ENCODE measurements around the gene MRPL19.

MRPL19 gene

DNA sequence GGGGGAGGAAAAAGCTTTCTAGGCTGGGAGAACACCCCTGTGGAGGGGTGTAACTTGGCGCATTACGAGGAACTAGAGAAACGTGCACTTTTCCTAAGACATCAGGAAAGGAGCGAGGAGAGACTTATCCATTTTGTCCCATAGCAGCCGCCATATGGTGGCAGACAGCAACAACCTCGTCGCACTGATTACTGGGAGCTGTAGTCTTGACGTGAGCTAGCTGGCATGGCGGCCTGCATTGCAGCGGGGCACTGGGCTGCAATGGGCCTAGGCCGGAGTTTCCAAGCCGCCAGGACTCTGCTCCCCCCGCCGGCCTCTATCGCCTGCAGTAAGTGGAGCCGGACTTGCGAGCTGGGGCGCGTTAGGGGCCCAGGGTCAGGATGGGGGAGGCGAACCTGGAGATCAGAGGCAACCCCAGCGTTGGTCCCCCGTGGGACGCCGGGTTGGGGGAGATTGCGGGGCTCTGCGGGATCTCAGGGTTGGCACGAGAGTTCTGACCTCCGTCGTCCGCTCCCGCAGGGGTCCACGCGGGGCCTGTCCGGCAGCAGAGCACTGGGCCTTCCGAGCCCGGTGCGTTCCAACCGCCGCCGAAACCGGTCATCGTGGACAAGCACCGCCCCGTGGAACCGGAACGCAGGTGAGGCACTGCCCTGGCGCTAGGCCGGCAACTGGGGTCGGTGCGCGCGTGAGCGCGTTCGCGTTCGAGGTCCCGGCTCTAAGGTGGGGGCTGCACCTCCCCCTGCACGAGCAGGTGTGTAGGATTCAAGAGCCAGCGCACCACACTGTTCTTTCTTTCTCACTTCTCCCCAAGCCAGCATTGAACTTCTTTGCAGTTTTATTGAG, at the start of gene MRPL19:
Gene MRPL19 (plus strand): TSS at position 201 of the 843 bp plus-strand sequence. CDS start 25 bp downstream, at position 226.
- peak; percentile 49 to 82 for DNase-seq

DNA sequence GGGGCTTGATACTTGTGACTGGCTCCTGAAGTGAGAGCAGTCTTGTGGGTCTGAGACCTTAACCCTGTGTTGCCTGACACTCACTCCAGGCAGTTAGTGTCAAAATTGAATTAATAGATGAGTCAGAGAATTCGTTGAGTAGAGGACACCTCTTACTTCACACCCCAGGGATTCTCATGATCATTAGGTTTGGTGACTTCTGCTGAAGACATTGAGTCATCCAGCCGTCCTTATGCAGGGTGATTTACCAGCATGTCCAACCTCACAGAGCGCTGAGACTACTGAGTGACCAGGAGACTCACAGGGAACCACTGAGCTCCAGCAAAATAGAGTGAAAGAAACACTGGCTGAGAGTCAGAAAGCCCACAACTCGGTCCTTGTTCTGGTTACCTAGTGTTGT, 49.8 kb upstream of the MRPL19 start:
- no peak for DNase-seq

DNA sequence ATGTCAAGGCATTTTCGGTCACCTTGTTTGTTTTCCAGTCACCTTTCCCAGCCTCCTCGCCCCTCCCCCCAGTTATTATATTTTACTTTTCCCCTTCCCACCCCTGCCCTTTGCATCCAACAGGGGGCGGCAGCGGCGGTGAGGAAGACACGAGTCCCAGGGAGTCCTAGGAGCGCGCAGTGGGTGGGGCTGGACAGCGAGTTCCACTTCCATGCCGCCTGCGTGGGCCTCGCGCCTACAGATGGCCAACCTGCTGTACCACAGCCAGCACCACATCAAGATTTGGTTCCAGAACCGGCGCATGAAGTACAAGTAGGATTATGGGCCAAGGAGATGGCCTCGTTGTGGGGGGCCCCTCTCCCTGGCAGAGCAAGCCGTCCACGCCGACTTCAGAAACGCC, 48.6 kb upstream of the MRPL19 start:
- DNase-seq: no peak

DNA sequence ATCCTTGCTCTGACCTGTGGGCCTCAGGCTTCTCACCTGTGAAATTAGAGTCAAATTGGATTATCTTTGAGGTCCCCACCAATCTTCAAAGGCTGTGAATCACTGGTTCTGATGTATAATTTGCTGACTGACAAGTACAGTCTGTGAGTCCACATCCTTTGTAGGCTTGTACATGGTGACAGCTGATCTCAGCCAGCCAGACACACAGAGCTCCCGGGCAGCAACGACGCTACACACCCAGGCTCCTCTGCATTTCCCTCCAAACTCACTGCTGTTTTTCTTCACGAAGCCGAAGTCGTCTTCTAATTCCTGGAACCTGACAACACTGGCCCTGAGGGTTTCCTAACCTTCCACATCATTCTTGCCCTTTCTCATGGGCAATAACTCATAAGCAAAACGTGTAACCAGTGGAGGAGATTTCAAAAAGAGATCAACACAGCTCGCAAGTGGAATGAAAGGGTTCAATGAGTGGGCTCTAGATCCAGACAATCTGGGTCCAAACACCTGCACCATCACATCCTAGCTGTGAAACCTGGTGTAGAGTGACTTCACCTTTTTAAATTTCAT, 47.9 kb upstream of the MRPL19 start:
- no peak for DNase-seq

DNA sequence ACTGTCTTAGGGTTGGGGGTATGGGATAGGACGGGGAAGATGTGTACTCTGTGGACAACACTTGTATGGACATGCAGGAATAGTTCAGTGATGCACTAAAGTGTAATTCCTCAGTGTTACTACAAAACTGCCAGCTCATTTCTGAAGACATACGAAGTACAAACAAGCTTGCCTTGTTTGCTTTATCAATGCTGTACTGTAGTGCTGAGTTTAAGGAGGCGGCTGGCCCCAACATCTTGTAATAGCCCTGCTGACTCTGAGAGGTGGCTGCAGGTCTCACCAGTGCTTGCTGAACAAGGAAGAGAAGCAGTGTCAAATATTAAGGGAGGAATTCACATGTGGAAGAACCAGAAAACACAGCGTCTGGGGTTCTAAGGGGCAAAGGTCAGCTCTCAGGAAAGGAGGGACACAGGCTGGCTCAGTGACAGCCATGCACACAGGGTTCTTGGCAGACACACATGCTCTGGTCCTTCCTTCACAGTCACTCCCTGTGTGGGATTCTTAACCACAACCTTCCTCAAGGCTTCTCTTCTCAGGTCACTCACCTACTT, 46.0 kb upstream of the MRPL19 start:
- no peak for DNase-seq

DNA sequence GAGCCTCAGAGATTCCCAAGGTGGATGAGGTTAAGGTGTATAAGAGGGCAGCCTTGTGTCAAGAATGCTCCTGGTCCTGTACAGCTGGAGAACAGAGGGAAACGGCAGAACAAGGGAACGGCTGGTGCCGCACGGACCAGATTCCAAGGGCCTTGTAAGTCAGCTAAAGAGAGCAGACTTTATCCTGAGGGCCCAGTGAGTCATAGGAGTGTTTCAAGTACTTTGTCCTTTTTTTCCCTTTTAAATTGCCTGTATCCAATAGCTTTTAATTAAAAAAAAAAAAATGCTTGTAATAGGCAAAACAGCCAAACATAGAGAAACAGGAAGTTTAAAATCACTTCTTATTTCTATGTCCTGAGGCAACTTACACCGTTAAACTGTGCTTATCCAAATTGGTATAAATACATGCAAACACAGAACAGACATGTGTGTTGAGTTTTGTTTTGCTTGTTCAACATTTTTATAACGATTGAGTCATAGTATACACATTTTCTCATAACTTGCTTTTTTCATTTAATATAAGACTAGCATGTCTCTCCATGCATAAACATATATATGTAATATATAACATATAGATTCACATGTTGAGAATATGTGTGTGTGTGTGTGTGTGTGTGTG, 43.8 kb upstream of the MRPL19 start:
- DNase-seq: no peak

DNA sequence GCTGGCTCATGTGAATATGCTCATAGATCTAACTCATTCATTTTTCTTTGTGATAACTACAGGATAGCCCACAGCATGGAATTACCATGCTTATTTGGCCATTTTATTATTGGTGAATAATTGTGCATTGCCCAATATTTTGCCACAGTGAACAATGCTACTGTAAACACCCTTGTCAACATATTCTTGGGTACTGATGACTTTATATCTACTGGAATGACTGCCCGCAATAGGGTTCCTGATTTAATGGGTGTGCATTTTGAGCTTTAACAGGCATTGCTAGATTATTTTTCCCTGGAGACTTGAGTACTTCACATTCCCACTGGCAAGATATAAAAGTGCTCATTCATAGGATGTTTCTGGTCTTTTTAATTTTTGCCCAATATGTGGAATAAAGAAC, 43.1 kb upstream of the MRPL19 start:
- no peak for DNase-seq

DNA sequence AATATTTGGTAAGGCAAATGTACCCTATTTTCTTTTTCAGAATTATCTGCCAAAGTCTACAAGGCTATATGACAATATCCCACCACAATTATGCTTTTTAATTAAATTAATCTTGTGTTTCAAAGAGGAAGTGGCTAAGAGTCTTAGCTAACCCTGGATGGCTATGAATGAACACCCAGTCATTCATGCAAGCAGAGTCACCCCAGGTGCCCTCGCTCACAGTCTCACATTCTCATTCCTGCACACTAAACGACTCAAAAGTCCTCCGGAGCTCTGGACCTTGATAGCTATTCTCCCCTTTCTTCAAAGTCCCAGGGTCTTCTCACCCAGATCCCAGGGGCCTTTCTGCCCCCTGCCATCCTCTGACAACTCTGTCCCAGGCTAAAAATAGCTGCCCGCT, 42.1 kb upstream of the MRPL19 start:
- DNase-seq: no peak

DNA sequence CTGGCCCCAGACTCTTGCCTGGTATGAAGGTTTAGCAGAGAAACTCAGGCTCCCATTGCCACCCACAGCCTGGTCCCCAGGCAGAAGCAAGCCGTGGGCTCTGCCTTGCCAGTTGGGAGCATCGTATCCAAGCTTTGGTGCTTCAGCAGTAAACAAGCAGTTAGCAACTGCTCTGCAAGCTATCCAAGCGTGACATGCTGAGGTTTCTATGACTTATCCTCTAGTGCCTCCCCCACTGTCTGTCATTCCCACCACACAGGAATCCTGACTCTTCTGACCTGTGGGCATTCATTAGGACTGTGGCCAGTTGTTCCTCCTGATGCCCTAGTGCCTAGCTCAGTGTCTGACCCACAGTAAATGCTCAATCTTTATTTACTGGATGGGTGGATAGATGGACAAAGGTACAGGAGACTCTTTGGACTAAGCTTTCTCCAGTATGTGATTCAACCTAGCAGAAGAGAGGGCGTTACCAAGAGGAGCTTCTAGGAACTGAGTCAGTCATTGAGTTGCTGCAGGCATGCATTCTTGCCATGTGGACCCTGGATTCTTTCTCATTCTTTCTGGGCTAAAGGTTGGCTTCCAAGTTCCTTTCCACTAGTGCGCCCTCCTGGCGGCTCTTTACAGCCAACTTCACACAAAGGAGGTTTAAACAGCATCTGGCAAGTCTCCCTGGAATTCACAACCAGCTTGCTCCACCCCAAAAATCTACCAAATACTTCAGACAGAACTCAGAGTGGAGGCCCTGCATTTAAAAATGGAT, 40.6 kb upstream of the MRPL19 start:
- no peak for DNase-seq

DNA sequence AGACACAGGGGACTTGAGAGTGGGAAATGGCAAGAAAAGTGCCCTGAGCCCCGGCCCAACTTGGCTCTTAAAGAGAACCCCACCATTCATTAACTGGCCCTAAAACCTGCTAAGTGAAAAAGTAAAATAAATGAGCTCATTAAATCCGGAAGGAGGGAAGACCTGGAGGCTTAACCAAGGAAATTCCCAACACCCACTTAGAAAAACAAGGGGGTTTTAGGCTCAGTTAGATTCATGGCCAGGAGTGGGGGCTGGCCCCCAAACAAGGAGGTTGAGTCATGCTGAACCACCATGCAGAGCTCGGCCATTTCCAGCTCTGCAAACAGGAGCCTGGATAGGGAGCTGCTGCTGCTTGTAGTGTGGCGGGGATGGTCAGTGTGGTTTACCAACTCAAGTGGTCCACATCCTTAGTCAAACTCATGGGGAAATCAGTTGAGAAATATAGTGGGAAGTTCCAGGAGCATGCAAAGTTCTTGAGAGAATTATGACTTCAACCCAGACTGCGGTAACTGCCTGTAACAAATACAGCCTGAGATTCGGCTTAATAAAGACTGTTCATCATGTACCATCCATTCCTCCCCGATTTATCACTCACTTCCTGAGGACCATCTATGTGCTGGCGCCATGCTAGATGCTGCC, 39.7 kb upstream of the MRPL19 start:
- no peak for DNase-seq

DNA sequence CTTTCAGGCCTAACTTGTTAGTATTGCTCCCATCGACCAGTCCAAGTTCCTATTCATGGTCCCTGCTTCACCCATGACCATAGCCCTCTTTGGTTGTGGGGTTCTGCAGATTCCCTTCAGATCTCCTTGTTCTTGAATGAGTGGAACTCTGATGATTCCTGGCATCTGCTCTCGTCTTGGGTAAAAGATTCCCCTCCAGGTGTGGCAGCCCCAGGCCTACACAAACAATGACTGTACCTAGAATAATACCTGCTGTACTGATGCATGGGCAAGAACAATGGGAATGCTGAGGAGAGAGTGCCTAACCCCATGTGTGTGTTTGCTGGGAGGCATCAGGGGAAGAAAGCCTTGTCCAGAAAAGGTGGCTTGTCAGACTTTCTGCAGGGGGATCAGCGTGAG, 39.2 kb upstream of the MRPL19 start:
- DNase-seq: no peak

DNA sequence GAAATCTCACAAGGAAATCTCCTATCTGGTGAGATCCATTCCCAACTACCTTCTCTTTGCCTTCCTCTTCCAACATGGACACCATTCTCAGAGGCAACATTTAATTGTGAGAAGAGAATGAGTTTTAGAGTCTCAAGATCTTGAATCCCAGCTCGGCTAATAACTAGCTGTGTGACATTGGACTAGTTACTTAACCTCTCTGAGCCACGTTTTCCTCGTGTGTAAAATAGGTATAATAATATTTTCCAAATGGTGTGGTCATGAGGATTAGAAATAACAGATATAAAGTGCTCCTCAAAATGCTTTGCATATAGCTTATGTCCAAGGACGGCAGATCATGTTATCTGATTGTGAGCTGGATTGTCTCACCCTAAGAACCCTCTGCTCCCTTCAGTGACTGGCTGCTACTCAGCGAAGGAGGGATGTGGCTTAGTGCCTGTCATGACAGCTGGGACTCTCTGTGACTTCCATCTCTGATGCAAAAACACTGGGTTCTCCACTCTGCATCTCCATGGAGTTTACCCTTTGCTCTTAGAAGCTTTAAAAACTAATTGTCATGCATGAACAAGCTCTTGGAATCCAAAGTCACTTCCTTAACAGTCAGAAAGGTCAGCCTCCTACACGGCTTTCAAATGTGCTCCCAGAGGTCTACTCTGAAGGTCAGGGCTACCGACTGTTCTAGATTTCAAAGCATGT, 38.4 kb upstream of the MRPL19 start:
- no peak for DNase-seq

DNA sequence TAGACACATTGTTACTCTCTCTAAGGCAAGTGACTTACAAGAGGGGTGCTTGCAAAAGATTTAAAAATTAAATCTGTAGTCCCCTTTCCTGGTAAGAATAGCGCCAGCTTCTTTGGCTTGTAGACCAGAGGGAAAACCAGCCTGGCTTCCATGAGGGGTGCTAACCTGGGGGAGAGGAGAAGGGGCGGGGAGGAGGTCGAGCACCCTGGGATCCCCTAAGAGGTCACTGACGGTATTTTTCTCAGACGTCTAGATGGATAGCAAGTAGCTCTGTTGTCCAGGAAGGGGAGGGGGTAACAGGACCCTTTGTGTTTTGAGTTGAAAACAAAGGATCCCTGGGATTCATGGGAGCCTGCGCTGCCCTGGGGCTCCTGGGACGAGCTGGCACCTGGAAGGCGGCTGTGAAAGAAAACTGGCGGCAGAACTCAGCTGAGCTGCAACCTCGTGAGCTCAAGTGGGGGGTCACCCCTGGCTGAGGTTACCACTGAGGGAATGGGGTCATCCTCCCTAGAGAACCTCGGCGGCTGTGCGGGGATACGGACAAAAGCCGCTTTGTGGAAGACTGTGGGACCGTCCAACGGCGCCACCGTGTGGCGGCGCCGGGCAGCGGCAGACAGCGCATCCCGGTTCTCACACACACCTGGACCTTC, 37.8 kb upstream of the MRPL19 start:
- DNase-seq: no peak

DNA sequence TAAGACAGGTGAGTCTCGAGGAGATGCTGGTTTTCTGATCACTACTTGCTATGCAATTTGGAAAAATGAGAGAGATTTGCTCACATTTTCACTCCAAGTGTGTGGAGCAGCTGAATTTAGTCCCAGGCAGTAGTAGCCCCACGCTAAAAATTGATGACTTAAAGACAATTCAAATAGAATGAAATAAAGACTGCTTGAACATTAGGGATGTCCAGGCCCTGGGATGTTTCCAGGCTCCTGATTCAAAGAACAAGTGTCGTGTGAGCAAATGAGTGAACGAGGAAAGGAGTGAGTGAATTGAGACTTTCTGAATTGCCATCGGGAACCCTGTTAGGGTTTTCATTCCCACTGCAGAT, 37.3 kb upstream of the MRPL19 start:
- no peak for DNase-seq

DNA sequence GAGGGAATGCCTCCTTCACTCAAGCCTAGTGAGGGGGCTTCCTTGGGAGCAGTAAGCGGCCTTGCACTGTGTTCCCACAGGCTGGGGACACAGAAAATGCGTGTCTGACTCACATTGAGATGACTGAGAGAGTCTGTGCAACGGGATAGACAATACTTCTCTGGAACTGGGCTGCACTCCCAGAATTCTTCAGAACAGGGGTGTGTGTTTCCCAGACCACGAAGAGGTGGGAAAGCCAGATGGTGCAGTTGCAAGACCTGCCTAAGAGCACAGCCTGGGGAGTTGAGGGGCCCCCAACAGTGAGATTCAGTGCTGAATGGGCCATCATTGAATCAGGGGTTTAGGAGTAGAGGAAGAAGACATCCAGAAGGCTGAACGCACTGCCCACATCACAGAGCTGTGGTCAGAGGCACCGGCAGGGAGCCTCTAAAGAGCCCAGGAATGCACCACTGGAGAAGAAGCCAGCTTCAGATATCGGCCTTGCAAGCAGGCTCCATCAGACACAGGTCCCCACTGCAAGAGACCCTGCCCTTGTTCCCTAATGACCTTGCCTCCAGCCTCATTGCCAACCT, 36.6 kb upstream of the MRPL19 start:
- no peak for DNase-seq

DNA sequence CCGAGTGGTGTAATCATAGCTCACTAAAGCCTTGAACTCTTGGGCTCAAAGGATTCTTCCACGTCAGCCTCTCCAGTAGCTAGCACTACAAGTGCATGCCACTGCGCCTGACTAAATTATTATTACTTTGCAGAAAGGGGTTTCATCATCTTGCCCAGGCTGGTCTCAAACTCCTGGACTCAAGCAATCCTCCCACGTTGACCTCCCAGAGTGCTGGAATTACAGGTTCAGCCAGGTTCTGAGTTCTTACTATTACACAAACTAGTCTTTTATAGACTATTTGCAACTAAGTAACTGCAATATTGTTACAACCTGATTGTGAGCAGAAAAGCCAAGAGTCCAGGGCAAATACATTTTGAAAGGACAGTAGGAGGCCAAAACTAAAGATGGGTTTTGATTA, 35.9 kb upstream of the MRPL19 start:
- DNase-seq: no peak

DNA sequence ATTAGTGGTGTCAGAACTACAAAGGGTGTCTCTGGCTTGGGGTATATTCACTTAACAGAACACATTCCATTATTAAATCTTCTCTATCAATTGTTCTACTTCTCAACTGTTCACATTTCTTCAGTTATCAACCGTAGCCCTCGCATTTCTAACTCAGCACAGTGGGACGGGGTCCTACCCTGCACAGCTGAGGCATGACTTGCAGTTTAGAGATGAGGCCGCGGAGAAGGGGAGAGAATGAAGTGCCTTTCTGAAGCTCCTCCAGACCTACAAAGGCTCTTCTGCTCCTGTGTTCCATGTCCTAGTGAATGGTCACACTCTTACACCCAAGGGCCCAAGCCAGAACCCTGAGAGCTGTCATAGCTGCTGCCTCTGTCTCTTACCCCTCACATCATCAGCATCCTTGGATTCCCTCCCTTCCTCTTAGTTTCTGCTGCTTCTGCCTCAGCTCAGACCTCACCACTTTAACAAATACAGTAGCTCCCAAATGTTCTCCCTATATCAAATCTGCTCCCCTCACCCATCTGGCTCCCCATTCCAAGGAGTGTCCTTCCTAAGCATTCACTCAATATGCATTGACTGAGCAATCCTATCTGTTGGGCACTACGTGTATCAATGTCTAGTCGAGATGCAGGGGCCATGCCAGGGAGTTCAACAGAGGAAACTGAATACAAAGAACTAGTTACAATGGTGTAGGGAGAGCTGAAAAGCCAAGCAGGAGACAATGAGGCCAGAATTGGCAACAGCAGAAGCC, 34.3 kb upstream of the MRPL19 start:
- DNase-seq: no peak

DNA sequence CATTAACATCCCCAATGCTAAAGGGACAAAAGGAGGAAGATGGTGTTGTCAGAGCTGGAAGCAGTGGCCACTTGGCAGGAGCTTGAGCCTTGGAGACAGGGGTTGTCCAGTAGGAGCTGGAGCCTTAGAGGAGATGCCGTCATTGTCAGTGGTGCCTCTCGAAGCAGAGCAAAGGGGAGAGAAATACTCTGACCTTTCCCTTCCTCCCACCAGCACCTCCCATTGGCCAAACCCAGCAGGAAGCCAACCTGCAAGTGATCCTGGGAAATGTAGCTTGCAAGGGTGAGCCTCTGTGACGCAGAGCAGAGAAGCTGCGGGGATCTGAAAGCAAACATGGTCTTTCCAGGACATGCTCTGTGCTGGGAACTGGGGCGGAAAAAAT, 33.7 kb upstream of the MRPL19 start:
- DNase-seq: no peak

DNA sequence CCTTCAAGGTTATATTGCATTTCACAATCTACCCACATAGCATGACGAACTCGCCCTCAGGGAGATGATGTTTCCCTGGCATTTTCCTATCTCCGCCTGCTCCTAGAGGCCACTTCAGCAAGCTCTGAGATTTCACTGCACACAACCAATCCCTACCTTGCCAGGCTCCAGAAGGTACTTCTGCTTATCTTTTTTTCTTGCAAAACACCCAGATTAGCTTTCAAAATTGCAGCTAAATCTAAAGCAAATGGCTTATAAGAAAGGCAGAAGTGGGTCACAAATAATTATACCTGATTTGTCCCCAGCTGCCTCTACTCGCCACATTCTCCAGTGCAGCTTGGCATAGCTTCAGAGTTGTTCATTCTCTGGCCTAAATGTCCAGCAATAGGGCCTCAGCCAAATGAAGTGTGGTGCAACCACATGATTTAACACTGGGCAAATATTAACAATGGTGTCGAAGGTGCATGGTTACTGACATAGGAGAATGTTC, 32.4 kb upstream of the MRPL19 start:
- DNase-seq: no peak

DNA sequence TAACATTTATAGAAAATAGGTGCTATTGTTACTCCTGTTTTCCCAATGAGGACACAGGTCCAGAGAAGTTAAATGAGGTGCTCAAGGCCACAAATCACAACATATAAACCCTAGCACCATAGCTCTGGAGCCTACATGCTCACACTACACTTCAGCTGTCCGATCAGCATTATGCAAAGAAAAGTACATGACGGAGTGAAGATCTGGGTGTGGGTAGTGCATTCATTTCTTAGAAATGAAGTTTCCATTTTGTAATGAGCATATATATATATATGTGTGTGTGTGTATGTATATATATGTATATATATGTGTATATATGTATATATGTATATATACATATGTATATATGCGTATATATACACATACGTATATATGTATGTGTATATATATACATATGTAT, 30.2 kb upstream of the MRPL19 start:
- DNase-seq: no peak
